ENCODE measurements around the gene FUZ. TPM values are rescaled to one million over a fixed set of nuclear protein-coding genes. Genes with fewer than 3 reads are reported as not detected.

The FUZ gene
- total and polyA plus RNA-seq, 2 of the 8 experiments (the other 6 are each of a cell fraction or from before 2014, with no cell fraction given), result 28.4 to 33.9 TPM

- H4K5ac ChIP-seq (ENCODE audit: insufficient read length, low read depth, low read length), result no peak overlapping the region
- H3K23ac ChIP-seq (ENCODE audit: insufficient read length), result no peak overlapping the region
- no peaks in the 10 kb centered on the region; a peak in 1 of 4 replicates for H3K79me2 ChIP-seq (ENCODE audit: control insufficient read depth in 1 of 2, insufficient read depth in 2 of 2, low read length in 2 of 2)
- H3K18ac ChIP-seq (ENCODE audit: extremely low read depth, low read length), result no peak overlapping the region
- no peak overlapping the region for H2BK5ac ChIP-seq (ENCODE audit: low read depth, low read length)
- FAIRE-seq (no peak), DNase-seq (ENCODE audit: low read depth in 1 of 2, low spot score in 2 of 2) (no peak)
- no peak overlapping the region for H3K56ac ChIP-seq (replicated peaks; ENCODE audit: insufficient read length, low read depth, low read length)
- no peak overlapping the region for H4K8ac ChIP-seq (ENCODE audit: extremely low read depth, insufficient read depth, low read length)
- H3K27me3 ChIP-seq (replicated peaks in 1 of 4; ENCODE audit: control insufficient read depth in 3 of 4, extremely low read depth in 1 of 4, insufficient read depth in 3 of 4, low read length in 3 of 4), result no peaks in the 10 kb centered on the region
- H3K79me1 ChIP-seq (ENCODE audit: low read depth, low read length), result peaks cover 27% of the 10 kb centered on the region
- no peak overlapping the region for H3K14ac ChIP-seq (ENCODE audit: insufficient read length)
- no peak overlapping the region for H3K4me3 ChIP-seq (ENCODE audit: extremely low read depth in 1 of 4, insufficient read depth in 2 of 4, low read depth in 3 of 4, low read length in 4 of 4)
- 93% methylated on average over 6 of the region's 6 CpGs; no CpG with 5 or more reads in 1 of the 2 experiments for WGBS, 2 experiments (ENCODE audit: extremely low coverage in 1 of 2, insufficient coverage in 1 of 2, insufficient read length in 1 of 2, insufficient replicate concordance in 2 of 2, low coverage in 1 of 2, low lambda C conversion rate in 2 of 2, missing lambda C conversion rate in 1 of 2)
- H3K4me2 ChIP-seq (ENCODE audit: insufficient read depth in 1 of 2, low read depth in 2 of 2, low read length in 2 of 2), result no peak overlapping the region
- ChIA-PET CTCF (ENCODE audit: partially characterized antibody) (interaction anchor here (0.6 to 2.4 kb wide), 3 partner anchors 17 to 59 kb away, joined by 4 to 8 read pairs (median 5); no protein-coding TSS in a partner anchor), POLR2A (ENCODE audit: partially characterized antibody) (interaction anchor here (1.0 to 2.5 kb wide), 5 partner anchors 9 to 100 kb away, joined by 3 to 7 read pairs (median 3); partner anchors contain the start of gene AP2A1)
- TF ChIP-seq KDM1A (IDR thresholded peaks at IDR 0.05; ENCODE audit: borderline replicate concordance, low read length), result 0 out of 2 replicates have a peak, but pooled peaks have one; percentile 50
- no peak for TF ChIP-seq SP4 (IDR thresholded peaks at IDR 0.05; ENCODE audit: low read length)
- H3K4me1 ChIP-seq (replicated peaks in 1 of 4; ENCODE audit: control insufficient read depth in 3 of 4, insufficient read depth in 4 of 4, low read length in 3 of 4), result no peaks in the 10 kb centered on the region; a peak in 2 of 7 replicates
- H4K20me1 ChIP-seq (replicated peaks in 1 of 2; ENCODE audit: control insufficient read depth in 1 of 2, insufficient read depth in 2 of 2, low read length in 2 of 2), result peaks cover 3 to 13% of the 10 kb centered on the region in 2 experiments
- H3K36me3 ChIP-seq (ENCODE audit: control insufficient read depth in 2 of 4, insufficient read depth in 4 of 4, low read length in 3 of 4), result no peaks in the 10 kb centered on the region; a peak in 1 of 8 replicates
- H2AK5ac ChIP-seq (ENCODE audit: low read depth, low read length), result 0 out of 2 replicates have a peak overlapping the region, but pooled peaks have one; percentile 53
- no peak overlapping the region for H3K27ac ChIP-seq (ENCODE audit: low read depth, low read length)
- H2BK15ac ChIP-seq (ENCODE audit: low read length), result no peak overlapping the region
- H3K23me2 ChIP-seq (ENCODE audit: low read depth, low read length), result no peaks in the 10 kb centered on the region; the same call in 1 of the 2 replicates
- H2AFZ ChIP-seq (ENCODE audit: low read length), result no peak overlapping the region
- H2BK20ac ChIP-seq (ENCODE audit: low read length), result no peak overlapping the region
- H2BK12ac ChIP-seq (ENCODE audit: low read depth, low read length), result no peak overlapping the region
- no peaks in the 10 kb centered on the region for H3K9me3 ChIP-seq (ENCODE audit: insufficient read depth in 2 of 2, low read depth in 1 of 2, low read length in 1 of 2)
- no peak overlapping the region for H2BK120ac ChIP-seq (replicated peaks; ENCODE audit: low read depth, low read length)
- H3K4ac ChIP-seq (replicated peaks; ENCODE audit: insufficient read length, low read depth, low read length), result no peak overlapping the region
- H3K9ac ChIP-seq (replicated peaks in 1 of 4; ENCODE audit: extremely low read depth in 1 of 4, low read depth in 3 of 4, low read length in 3 of 4), result no peak overlapping the region
- H4K91ac ChIP-seq (replicated peaks; ENCODE audit: insufficient read length, low read length), result no peak overlapping the region
These were observed 36.7 kb downstream of the FUZ start for GRCh38 chr19:49776371-49776764.

Data from H1 (cell line).